Cardiac muscle cell (in vitro differentiated cells and primary cell): ENCODE data around the gene HSD3B2. TPM values are rescaled to one million over a fixed set of nuclear protein-coding genes. Genes with fewer than 3 reads are reported as not detected.
A peak's percentile ranks its signal among the peaks of the same experiment; 100 is the strongest.

Experiments
- DNase-seq, 2 donors: peaks; one replicate each; pipeline versions ENCODE4 v3.0.0 to v3.0.0-alpha.2; 2010 to 2017; ENCODE audit warnings: low read depth in 1 of 2, low spot score in 1 of 2
- H3K27ac ChIP-seq: fragments of 200-600 bp; sonication (generic); 2 replicates; pipeline ENCODE4 v1.5.1; 2016
- H3K27me3 ChIP-seq: fragments of 200-600 bp; sonication (generic); 2 replicates; pipeline ENCODE4 v1.6.0; 2016; ENCODE audit warnings: control low read depth
- H3K36me3 ChIP-seq: fragments of 200-600 bp; sonication (generic); 2 replicates; pipeline ENCODE4 v1.5.1; 2016; ENCODE audit warnings: control low read depth
- H3K4me1 ChIP-seq: fragments of 200-600 bp; sonication (generic); 2 replicates; pipeline ENCODE4 v1.8.1; 2017; ENCODE audit warnings: low read depth, mild to moderate bottlenecking, mixed run types
- H3K4me3 ChIP-seq: fragments of 200-600 bp; sonication (generic); 2 replicates; pipeline ENCODE4 v1.5.1; 2016; ENCODE audit warnings: mild to moderate bottlenecking
- H3K9me3 ChIP-seq: fragments of 200-600 bp; sonication (generic); 2 replicates; pipeline ENCODE4 v1.5.1; 2017; ENCODE audit warnings: low read depth, mild to moderate bottlenecking, control low read depth
- polyA plus RNA-seq: library from polyadenylated mRNA; unstranded; fragments of >200 nt; fragmentation: Nextera tagmentation; extraction: Ambion mirVana; gene quantifications from 2 replicates; pipeline ENCODE4 v1.2.1, GENCODE V29; 2016
- total RNA-seq: library from RNA; depleted of rRNA; stranded (reverse); fragments of >200 nt; gene quantifications from 2 replicates; pipeline ENCODE4 v1.2.3, GENCODE V29; 2016
- TF ChIP-seq, protein P1 (sequence below): IDR thresholded peaks from 2 replicates; pipeline ENCODE4 v1.5.1; 2012; ENCODE audit warnings: low read depth, mild to moderate bottlenecking, low read length

HSD3B2 gene
- total and polyA plus RNA-seq, 2 experiments from 2014 or later: 0.42 TPM; not detected in 1

DNA sequence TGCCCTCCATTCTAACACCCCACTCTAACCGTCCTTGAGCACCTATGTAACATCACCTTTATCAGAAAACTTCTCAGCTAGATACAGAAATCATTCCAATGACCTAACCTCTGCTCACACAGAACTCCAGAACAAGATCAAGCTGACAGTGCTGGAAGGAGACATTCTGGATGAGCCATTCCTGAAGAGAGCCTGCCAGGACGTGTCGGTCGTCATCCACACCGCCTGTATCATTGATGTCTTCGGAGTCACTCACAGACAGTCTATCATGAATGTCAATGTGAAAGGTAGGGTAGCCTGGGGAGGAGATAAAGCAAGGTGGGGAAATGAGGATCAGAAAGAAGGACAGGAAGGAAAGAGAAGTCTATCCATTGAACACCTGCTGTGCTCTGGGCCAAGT, 27.8 kb downstream of the HSD3B2 start:
- H3K27ac ChIP-seq: no peak overlapping the region
- DNase-seq: no peak
- H3K27me3 ChIP-seq: no peaks in the 10 kb centered on the region
- H3K9me3 ChIP-seq: no peaks in the 10 kb centered on the region
- no peaks in the 10 kb centered on the region for H3K4me1 ChIP-seq
- no peak overlapping the region for H3K4me3 ChIP-seq
- TF ChIP-seq, protein P1, sequence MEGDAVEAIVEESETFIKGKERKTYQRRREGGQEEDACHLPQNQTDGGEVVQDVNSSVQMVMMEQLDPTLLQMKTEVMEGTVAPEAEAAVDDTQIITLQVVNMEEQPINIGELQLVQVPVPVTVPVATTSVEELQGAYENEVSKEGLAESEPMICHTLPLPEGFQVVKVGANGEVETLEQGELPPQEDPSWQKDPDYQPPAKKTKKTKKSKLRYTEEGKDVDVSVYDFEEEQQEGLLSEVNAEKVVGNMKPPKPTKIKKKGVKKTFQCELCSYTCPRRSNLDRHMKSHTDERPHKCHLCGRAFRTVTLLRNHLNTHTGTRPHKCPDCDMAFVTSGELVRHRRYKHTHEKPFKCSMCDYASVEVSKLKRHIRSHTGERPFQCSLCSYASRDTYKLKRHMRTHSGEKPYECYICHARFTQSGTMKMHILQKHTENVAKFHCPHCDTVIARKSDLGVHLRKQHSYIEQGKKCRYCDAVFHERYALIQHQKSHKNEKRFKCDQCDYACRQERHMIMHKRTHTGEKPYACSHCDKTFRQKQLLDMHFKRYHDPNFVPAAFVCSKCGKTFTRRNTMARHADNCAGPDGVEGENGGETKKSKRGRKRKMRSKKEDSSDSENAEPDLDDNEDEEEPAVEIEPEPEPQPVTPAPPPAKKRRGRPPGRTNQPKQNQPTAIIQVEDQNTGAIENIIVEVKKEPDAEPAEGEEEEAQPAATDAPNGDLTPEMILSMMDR: no peak
- no peaks in the 10 kb centered on the region for H3K36me3 ChIP-seq

- Histone ChIP-seq H3K9me3 (no peaks in the 10 kb centered on the region), H3K36me3 (no peaks in the 10 kb centered on the region), H3K27ac (no peak overlapping the region), H3K4me1 (no peaks in the 10 kb centered on the region), H3K27me3 (no peaks in the 10 kb centered on the region), H3K4me3 (no peak overlapping the region)
- TF ChIP-seq, protein P1: no peak
- DNase-seq: no peak
Measured at GRCh38 chr1:119446321-119446720, 31.4 kb downstream of the HSD3B2 start.

GRCh38 chr1:119447344-119448126, 32.6 kb downstream of the HSD3B2 start:
- TF ChIP-seq, protein P1: no peak
- Histone ChIP-seq H3K27ac (no peak overlapping the region), H3K4me3 (no peak overlapping the region), H3K27me3 (no peaks in the 10 kb centered on the region), H3K4me1 (no peaks in the 10 kb centered on the region), H3K9me3 (no peaks in the 10 kb centered on the region), H3K36me3 (no peaks in the 10 kb centered on the region)
- no peak for DNase-seq

- DNase-seq: peak in 1 of 2 donors; percentile 6
- H3K9me3 ChIP-seq: no peaks in the 10 kb centered on the region
Measured at GRCh38 chr1:119448127-119448511, 33.2 kb downstream of the HSD3B2 start.

GRCh38 chr1:119449971-119450370, 35.0 kb downstream of the HSD3B2 start:
- no peaks in the 10 kb centered on the region for H3K27me3 ChIP-seq
- no peaks in the 10 kb centered on the region for H3K4me1 ChIP-seq
- no peak overlapping the region for H3K4me3 ChIP-seq
- H3K9me3 ChIP-seq: no peaks in the 10 kb centered on the region
- H3K27ac ChIP-seq: no peak overlapping the region
- no peaks in the 10 kb centered on the region for H3K36me3 ChIP-seq
- peak in 1 of 2 donors; percentile 4 for DNase-seq
- TF ChIP-seq, protein P1: no peak

More at GRCh38 chr1:119448127-119448511, 33.2 kb downstream of the HSD3B2 start:
- no peaks in the 10 kb centered on the region for H3K4me1 ChIP-seq
- no peak overlapping the region for H3K27ac ChIP-seq
- TF ChIP-seq, protein P1: peak; percentile 21
- H3K27me3 ChIP-seq: no peaks in the 10 kb centered on the region
- no peak overlapping the region for H3K4me3 ChIP-seq
- no peaks in the 10 kb centered on the region for H3K36me3 ChIP-seq
